Uterus (tissue), 4 donors: ENCODE measurements around the gene DPH5. TPM values are rescaled to one million over a fixed set of nuclear protein-coding genes. Genes with fewer than 3 reads are reported as not detected.

ENCODE experiments used
- DNase-seq, 2 donors: peaks; one replicate each; pipeline ENCODE4 v3.0.0-alpha.2; 2019 to 2020
- H3K27ac ChIP-seq, 2 donors: fragments of 200-600 bp; sonication (generic); 1 replicate in 1 of 2; 2 replicates in 1 of 2; pipeline ENCODE4 v1.5.1; 2016 to 2018
- H3K27me3 ChIP-seq, 2 donors: fragments of 200-600 bp; sonication (generic); one replicate each; pipeline ENCODE4 v1.5.1; 2018 to 2019; ENCODE audit warnings: control low read depth in 1 of 2
- H3K36me3 ChIP-seq, 2 donors: fragments of 200-600 bp; sonication (generic); one replicate each; pipeline ENCODE4 v1.5.1; 2019; ENCODE audit warnings: control low read depth in 1 of 2
- H3K4me1 ChIP-seq, 2 donors: fragments of 200-600 bp; sonication (generic); one replicate each; pipeline ENCODE4 v1.5.1; 2018 to 2019; ENCODE audit warnings: control low read depth in 1 of 2
- H3K4me3 ChIP-seq, 2 donors: fragments of 200-600 bp; sonication (generic); 1 replicate in 1 of 2; 2 replicates in 1 of 2; pipeline ENCODE4 v1.5.1; 2018 to 2019; ENCODE audit warnings: mild to moderate bottlenecking in 1 of 2
- H3K9me3 ChIP-seq, 2 donors: fragments of 200-600 bp; sonication (generic); one replicate each; pipeline ENCODE4 v1.5.1; 2019; ENCODE audit warnings: control low read depth in 1 of 2
- POLR2A ChIP-seq, 2 donors: fragments of 450-650 bp; IDR thresholded peaks; one replicate each; pipeline ENCODE4 v1.6.1; 2016; ENCODE audit warnings: antibody characterized with exemption in 2 of 2, mild to moderate bottlenecking in 1 of 2, moderate library complexity in 1 of 2
- intact Hi-C: fragments of 100-400 bp; cut with DNase I; formaldehyde crosslinking; loops from one replicate; pipeline ENCODE4 v1.15.1; 2023; ENCODE audit warnings: low total_unique reads
- total RNA-seq, 4 donors: library from RNA; depleted of rRNA in 3 of 4; stranded (reverse); fragments of >200 nt in 3 of 4; gene quantifications; one replicate each; pipeline versions ENCODE4 v1.1.0 to v1.2.4, GENCODE V29; 2014 to 2023
- TF ChIP-seq, protein P1 (sequence below), 4 experiments: fragments of 200-600 bp in 2 of 4; fragments of 450-650 bp in 2 of 4; sonication (generic) in 2 of 4; IDR thresholded peaks; one replicate each; pipeline ENCODE4 v1.5.1; 2016 to 2019; ENCODE audit warnings: antibody characterized with exemption in 4 of 4, mild to moderate bottlenecking in 2 of 4, moderate library complexity in 1 of 4
- donor health status: DM: yes; HTN: yes; CAD: no.

DPH5 gene
- total RNA-seq, 4 donors from 2014 or later = 5.6 to 46.8 (median 21.6) TPM

DNA sequence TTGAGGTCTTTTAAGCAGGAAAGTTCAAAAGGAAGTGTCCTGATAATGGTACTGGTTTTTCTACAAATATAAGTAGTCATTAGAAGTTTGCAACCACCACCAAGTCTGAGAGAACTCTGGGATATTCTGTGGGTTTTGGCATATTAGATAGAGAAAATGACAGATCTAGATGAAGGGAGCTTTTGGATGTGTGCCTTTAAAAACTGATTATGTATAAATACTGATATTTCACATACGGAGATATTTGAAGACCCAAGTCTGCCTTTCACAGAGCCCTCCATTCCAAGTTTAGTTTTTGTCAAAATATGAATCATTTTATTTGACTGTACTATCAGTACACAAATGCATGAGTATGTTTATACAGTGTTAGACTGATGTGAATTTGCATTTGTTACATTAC, 48.6 kb downstream of the DPH5 start:
- intact Hi-C loops = no loop called here
- Histone ChIP-seq H3K36me3 (no peaks in the 10 kb centered on the region), H3K27ac (no peak overlapping the region), H3K9me3 (no peaks in the 10 kb centered on the region), H3K27me3 (no peaks in the 10 kb centered on the region), H3K4me1 (no peaks in the 10 kb centered on the region), H3K4me3 (no peak overlapping the region)
- no peak for DNase-seq
- TF ChIP-seq POLR2A (IDR thresholded peaks at IDR 0.05) = no peak
- TF ChIP-seq, protein P1, sequence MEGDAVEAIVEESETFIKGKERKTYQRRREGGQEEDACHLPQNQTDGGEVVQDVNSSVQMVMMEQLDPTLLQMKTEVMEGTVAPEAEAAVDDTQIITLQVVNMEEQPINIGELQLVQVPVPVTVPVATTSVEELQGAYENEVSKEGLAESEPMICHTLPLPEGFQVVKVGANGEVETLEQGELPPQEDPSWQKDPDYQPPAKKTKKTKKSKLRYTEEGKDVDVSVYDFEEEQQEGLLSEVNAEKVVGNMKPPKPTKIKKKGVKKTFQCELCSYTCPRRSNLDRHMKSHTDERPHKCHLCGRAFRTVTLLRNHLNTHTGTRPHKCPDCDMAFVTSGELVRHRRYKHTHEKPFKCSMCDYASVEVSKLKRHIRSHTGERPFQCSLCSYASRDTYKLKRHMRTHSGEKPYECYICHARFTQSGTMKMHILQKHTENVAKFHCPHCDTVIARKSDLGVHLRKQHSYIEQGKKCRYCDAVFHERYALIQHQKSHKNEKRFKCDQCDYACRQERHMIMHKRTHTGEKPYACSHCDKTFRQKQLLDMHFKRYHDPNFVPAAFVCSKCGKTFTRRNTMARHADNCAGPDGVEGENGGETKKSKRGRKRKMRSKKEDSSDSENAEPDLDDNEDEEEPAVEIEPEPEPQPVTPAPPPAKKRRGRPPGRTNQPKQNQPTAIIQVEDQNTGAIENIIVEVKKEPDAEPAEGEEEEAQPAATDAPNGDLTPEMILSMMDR (IDR thresholded peaks at IDR 0.05) = no peak

DNA sequence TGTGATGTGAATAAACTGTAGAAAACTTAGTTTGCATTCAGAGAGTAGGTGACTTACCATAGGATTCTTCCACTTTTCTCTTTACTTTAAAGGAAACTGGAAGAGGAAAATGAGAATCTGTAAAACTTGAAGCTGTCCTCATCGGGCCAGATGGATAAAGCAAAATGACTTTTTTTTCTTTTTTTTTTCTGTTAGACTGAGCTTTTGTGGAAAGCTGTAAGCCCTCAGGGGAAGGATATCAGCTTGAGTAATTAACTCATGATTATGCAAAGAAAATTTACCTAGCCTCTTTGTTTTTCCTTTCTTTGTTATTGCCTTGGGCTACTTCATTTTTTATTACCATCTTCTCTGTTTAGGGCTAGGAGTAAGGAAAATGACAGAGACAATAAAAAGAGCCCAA, 53.4 kb downstream of the DPH5 start:
- H3K4me1 ChIP-seq = no peaks in the 10 kb centered on the region
- DNase-seq = no peak
- H3K27me3 ChIP-seq = no peaks in the 10 kb centered on the region
- intact Hi-C loops = no loop called here
- no peaks in the 10 kb centered on the region for H3K36me3 ChIP-seq
- TF ChIP-seq, protein P1 (IDR thresholded peaks at IDR 0.05) = no peak
- TF ChIP-seq POLR2A (IDR thresholded peaks at IDR 0.05) = no peak
- no peak overlapping the region for H3K4me3 ChIP-seq
- no peaks in the 10 kb centered on the region for H3K9me3 ChIP-seq
- H3K27ac ChIP-seq = no peak overlapping the region

DNA sequence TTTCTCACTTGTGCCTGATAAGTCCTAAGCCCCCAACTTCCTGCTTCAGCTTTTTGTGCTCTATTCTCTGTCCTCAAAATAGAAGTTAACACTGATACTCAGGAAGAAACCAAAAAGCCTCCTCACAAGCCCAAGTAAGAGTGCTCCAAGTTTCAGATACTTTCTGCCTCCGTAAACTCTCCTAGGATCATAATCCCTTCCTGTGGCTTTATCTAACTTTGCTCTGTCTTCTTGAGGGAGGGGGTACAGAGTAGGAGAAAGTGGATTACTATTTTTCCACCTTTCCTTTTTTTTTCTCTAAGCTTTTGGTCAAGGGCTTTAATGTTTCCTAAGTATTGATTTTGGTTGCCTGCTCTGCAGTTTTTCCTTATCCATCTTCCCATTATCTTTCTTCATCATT, 54.6 kb downstream of the DPH5 start:
- Histone ChIP-seq H3K36me3 (no peaks in the 10 kb centered on the region), H3K9me3 (no peaks in the 10 kb centered on the region), H3K4me1 (no peaks in the 10 kb centered on the region), H3K4me3 (no peak overlapping the region), H3K27ac (no peak overlapping the region), H3K27me3 (no peaks in the 10 kb centered on the region)
- intact Hi-C loops = no loop called here
- DNase-seq = no peak
- TF ChIP-seq, protein P1 (IDR thresholded peaks at IDR 0.05) = no peak
- no peak for TF ChIP-seq POLR2A (IDR thresholded peaks at IDR 0.05)

DNA sequence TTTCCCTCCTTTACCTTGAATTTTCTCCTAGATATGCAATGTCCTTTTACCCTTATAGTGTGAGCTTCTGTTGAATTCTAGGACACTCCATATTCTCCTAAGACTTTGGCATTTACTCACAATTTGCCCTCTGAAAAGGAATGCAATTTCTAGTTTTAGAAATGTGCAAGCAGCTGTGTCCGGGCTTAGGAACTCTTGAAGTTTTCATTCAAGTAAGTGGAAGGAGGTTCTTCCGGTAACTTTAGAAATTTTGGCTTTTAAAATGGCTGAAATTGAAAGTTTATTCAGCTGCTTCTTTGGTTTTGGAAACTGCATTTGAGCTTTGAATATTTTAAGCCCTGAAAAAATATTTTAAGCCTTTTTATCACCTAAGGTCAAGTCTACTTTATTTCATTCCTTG, 56.3 kb downstream of the DPH5 start:
- Histone ChIP-seq H3K27ac (no peak overlapping the region), H3K36me3 (no peaks in the 10 kb centered on the region), H3K4me1 (no peaks in the 10 kb centered on the region), H3K4me3 (no peak overlapping the region), H3K27me3 (no peaks in the 10 kb centered on the region), H3K9me3 (no peaks in the 10 kb centered on the region)
- intact Hi-C loops = no loop called here
- TF ChIP-seq POLR2A (IDR thresholded peaks at IDR 0.05) = no peak
- TF ChIP-seq, protein P1 (IDR thresholded peaks at IDR 0.05) = no peak
- DNase-seq = no peak

DNA sequence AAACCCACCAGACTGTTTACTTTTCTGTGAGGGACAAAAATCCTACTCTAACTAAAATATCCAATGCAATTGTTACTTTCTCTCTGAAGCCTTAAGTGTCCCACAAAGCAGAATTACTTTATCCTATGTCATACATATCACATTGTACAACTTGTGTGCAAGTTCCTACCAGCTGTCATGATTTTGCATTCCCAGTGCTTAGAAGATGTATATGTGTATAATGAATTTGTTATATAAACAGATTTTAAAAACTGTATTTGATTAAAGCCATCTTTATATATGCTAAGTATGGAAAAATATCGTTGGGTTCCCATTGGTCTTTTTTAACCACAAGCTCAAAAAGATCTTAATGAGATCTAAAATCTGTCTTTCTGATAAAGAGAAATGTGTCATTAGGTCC, 57.0 kb downstream of the DPH5 start:
- no peak for DNase-seq
- Histone ChIP-seq H3K27ac (no peak overlapping the region), H3K27me3 (no peaks in the 10 kb centered on the region), H3K36me3 (no peaks in the 10 kb centered on the region), H3K4me1 (no peaks in the 10 kb centered on the region), H3K4me3 (no peak overlapping the region), H3K9me3 (no peaks in the 10 kb centered on the region)
- intact Hi-C loops = no loop called here
- TF ChIP-seq, protein P1 (IDR thresholded peaks at IDR 0.05) = no peak
- TF ChIP-seq POLR2A (IDR thresholded peaks at IDR 0.05) = no peak
